NT2/D1 (cell line): ENCODE results near the gene UBE4B.

Experiments used
- DNase-seq: peaks from one replicate; pipeline ENCODE4 v3.0.0-alpha.2; 2011; ENCODE audit warnings: low read depth, low spot score
- H3K27me3 ChIP-seq: 2 replicates; pipeline ENCODE4 v1.6.0; 2011; ENCODE audit warnings: mild to moderate bottlenecking; ENCODE audit not compliant: insufficient read length, insufficient read depth
- H3K36me3 ChIP-seq: 2 replicates; pipeline ENCODE4 v1.6.1; 2011; ENCODE audit warnings: mild to moderate bottlenecking, low read length, mixed read lengths; ENCODE audit not compliant: insufficient read depth, insufficient read length
- H3K4me1 ChIP-seq: 2 replicates; pipeline ENCODE4 v1.5.1; 2011; ENCODE audit not compliant: insufficient read depth, insufficient read length
- H3K4me3 ChIP-seq: 2 replicates; pipeline ENCODE4 v1.5.1; 2011; ENCODE audit warnings: low read depth; ENCODE audit not compliant: insufficient read length
- H3K9ac ChIP-seq: 2 replicates; pipeline ENCODE4 v1.6.0; 2011; ENCODE audit warnings: low read depth; ENCODE audit not compliant: insufficient read length
- H3K9me3 ChIP-seq: 2 replicates; pipeline ENCODE4 v1.5.1; 2011; ENCODE audit warnings: mild to moderate bottlenecking, low read length; ENCODE audit not compliant: insufficient read depth
- SUZ12 ChIP-seq: IDR thresholded peaks from 2 replicates; pipeline ENCODE4 v1.6.1; 2011; ENCODE audit not compliant: insufficient read length, insufficient read depth; ENCODE audit errors: extremely low read depth
- YY1 ChIP-seq: IDR thresholded peaks from 2 replicates; pipeline ENCODE4 v1.6.1; 2011; ENCODE audit not compliant: insufficient read length, insufficient read depth
- ZNF274 ChIP-seq: IDR thresholded peaks from 2 replicates; pipeline ENCODE4 v1.6.1; 2011; ENCODE audit warnings: mild to moderate bottlenecking, low read depth, low read length

The UBE4B gene

DNA sequence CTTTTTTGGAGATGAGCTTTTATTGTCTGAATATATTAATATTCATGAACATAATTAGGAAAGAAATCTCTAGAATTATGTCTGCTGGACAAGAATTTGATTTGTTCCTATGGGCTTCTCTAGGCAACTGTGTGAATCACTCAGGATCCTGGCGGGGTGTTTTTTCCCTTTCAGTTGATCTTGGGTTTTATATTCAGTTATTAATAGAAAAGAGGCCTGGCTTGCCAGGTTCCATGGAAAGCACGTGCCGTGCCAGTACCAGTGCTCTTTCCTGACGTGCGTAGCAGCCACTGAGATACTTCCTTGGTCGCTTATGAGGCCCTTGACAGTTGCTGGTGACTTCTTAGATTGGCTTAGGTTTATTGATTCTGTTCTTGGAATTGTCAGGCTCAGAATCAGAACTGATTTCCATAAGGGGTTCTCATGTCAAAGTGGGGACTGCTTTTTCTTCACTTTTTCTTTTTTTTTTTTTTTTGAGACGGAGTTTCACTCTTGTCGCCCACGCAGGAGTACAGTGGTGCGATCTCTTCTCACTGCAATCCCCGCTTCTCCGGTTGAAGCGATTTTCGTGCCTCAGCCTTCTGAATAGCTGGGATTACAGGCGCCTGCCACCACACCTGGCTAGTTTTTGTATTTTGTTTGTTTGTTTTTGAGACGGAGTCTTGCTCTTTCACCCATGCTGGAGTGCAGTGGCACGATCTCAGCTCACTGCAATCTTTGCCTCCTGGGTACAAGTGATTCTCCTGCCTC lies 129.0 kb downstream of the UBE4B start:
- Histone ChIP-seq H3K4me1 (no peaks in the 10 kb centered on the region), H3K4me3 (no peak overlapping the region), H3K9ac (no peak overlapping the region), H3K9me3 (no peaks in the 10 kb centered on the region), H3K36me3 (peaks cover 59% of the 10 kb centered on the region), H3K27me3 (no peaks in the 10 kb centered on the region)
- no peak for TF ChIP-seq SUZ12
- no peak for TF ChIP-seq YY1
- no peak for TF ChIP-seq ZNF274
- DNase-seq: no peak

DNA sequence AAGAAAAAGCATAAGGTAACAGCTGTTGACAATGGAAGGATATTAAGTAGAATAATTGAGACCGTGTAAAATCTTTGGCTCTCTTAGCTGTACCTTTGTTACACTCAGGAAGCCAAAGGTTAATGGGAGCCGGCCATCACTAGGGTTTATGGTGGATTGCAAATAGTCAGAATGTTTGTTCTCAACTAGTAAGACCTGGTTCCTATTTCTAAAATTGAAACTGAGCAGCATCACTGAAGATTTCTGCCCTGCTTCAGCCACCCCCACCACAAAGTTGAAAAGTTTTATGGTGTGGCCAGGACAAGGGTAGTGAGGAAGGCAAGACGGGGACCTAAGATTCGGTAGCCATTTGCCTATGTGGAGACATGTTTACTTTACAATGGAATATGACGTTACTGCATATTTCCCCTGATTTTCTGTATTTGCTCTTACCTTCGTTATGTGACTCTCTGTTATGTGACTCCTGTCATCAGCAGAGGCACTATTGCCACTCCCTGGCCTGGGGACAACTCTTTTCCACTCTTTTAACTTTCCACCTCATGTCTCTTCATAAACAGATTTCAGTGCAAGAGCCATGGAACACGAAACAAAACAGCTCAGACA lies 136.3 kb downstream of the UBE4B start:
- TF ChIP-seq ZNF274 (no peak), YY1 (no peak), SUZ12 (no peak)
- no peaks in the 10 kb centered on the region for H3K27me3 ChIP-seq
- no peak overlapping the region for H3K4me3 ChIP-seq
- peaks cover 66% of the 10 kb centered on the region for H3K36me3 ChIP-seq
- no peak for DNase-seq
- no peaks in the 10 kb centered on the region for H3K4me1 ChIP-seq
- H3K9ac ChIP-seq: no peak overlapping the region
- no peaks in the 10 kb centered on the region for H3K9me3 ChIP-seq

DNA sequence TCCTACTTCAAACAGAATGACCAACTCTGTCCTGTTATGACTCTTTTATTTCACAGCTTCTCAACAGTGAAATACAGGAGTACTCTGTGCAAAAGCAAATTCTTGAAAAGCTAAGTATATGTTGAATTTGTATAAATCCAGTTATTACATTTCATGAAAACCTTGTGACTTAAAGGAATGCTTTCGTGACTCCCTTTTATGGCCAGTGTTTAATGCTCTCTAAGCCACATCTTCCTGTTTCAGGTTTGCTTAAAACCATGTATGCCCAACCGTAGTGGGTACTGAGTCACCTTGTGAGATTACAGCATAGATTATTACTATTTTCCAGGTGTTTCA lies 137.4 kb downstream of the UBE4B start:
- H3K4me3 ChIP-seq: no peak overlapping the region

DNA sequence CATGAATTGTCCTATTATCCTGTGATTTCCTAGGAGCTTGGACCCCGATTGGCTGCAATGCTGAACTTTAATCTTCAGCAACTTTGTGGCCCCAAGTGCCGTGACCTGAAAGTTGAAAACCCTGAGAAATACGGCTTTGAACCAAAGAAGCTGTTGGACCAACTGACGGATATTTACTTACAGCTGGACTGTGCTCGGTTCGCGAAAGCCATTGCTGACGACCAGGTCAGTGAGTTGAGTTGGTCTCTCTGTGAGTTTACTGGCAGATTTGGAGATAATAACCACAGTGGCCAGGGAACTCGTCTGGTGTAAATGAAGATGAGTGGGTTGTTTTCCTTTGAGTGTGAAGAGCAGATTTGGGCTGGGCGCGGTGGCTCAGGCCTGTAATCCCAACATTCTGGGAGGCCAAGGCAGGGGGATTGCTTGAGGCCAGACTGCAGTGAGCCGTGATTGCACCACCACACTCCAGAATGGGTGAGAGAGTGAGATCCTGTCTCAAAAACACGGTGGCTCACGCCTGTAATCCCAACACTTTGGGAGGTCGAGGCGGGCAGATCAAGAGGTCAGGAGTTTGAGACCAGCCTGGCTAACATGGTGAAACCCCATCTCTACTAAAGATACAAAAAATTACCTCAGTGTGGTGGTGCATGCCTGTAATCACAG lies 138.5 kb downstream of the UBE4B start:
- no peaks in the 10 kb centered on the region for H3K9me3 ChIP-seq
- DNase-seq: no peak
- no peak overlapping the region for H3K4me3 ChIP-seq
- H3K27me3 ChIP-seq: no peaks in the 10 kb centered on the region
- H3K36me3 ChIP-seq: peaks cover 52% of the 10 kb centered on the region
- TF ChIP-seq YY1 (no peak), SUZ12 (no peak), ZNF274 (no peak)
- H3K9ac ChIP-seq: no peak overlapping the region
- no peaks in the 10 kb centered on the region for H3K4me1 ChIP-seq

More for the DNA sequence above, 137.4 kb downstream of the UBE4B start:
- no peak for DNase-seq
- Histone ChIP-seq H3K9me3 (no peaks in the 10 kb centered on the region), H3K9ac (no peak overlapping the region), H3K36me3 (peaks cover 62% of the 10 kb centered on the region), H3K4me1 (no peaks in the 10 kb centered on the region), H3K27me3 (no peaks in the 10 kb centered on the region)
- TF ChIP-seq ZNF274 (no peak), YY1 (no peak), SUZ12 (no peak)

DNA sequence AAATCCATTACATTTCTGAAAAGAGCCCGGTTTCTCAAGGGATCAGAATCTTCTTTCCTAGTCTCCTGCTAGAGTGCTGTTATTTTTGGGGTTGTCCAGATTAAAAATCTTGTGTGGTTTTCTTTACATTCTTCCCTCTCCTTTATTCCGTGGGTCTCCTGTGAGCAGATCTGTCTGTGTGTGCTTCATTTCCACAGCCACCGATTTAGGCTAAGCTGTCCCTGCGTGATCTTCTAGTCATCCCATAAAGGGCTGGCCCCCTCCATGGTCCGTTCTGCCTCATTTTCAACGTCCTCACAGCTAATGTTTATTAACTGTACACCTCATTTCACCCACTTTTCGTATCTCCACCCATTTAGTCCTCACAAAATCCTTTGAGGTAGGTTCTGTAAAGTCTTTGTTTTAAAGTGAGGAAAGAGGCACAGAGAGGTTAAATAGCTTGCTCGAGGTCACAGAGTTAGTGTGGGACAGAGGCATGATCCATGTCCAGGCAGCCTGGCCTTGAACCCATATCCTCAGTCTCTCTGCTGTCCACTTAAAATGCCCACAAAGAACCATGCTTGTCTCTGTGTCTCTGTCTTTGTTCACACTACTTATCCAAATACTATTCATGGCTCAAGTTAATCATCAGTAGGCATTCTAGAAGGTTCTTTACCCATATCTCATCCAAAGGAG lies 139.4 kb downstream of the UBE4B start:
- no peaks in the 10 kb centered on the region for H3K9me3 ChIP-seq
- no peak for TF ChIP-seq SUZ12
- TF ChIP-seq YY1: no peak
- TF ChIP-seq ZNF274: no peak
- H3K4me3 ChIP-seq: no peak overlapping the region
- no peak for DNase-seq
- no peaks in the 10 kb centered on the region for H3K4me1 ChIP-seq
- peaks cover 51% of the 10 kb centered on the region for H3K36me3 ChIP-seq
- no peaks in the 10 kb centered on the region for H3K27me3 ChIP-seq
- no peak overlapping the region for H3K9ac ChIP-seq

DNA sequence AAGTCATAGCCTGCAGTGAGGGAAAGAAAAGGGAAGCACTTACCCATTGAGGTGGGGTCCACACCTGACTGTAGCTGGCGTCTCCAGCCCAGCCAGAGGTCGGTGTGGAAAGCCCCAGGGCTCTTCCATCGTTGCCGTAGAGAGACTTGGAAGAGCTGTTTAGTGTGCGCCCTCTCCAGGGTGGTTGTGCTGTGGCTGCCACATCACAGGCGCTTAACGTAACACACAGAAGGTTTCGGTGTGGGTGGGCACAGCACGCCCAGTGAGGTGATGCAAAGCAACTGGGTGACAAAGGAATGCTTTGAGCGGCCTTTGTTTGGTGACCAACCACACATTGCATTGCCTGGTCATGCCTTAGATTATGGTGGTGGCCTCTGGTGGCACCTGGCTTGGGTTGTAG lies 140.8 kb downstream of the UBE4B start:
- DNase-seq: no peak
- no peaks in the 10 kb centered on the region for H3K27me3 ChIP-seq
- no peak overlapping the region for H3K4me3 ChIP-seq
- TF ChIP-seq YY1 (no peak), ZNF274 (no peak), SUZ12 (no peak)
- H3K36me3 ChIP-seq: peaks cover 44% of the 10 kb centered on the region
- H3K9me3 ChIP-seq: no peaks in the 10 kb centered on the region
- H3K4me1 ChIP-seq: peaks cover 2% of the 10 kb centered on the region
- H3K9ac ChIP-seq: no peak overlapping the region

DNA sequence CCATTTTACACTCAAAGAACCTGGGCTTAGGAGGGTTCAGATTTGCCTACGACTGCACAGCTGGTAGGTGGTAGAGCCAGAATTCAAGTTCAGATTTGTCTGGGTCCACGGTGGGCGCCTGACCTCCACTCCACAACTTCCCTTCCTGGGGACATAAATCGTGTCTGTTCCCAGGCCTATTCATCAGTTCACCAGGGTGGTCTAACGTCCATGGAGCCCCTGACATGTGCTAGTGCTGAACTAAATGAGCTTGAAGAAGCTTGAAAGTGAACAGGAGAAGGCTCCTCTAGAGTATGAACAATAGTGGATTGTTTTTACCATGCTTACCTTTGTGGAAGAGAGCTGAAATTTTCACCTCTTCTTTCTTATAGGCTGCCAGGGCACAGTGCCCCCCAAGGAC lies 145.1 kb downstream of the UBE4B start:
- Histone ChIP-seq H3K4me3 (no peak overlapping the region), H3K4me1 (peaks cover 2% of the 10 kb centered on the region), H3K9me3 (no peaks in the 10 kb centered on the region), H3K9ac (no peak overlapping the region), H3K36me3 (peaks cover 29% of the 10 kb centered on the region), H3K27me3 (no peaks in the 10 kb centered on the region)
- TF ChIP-seq ZNF274 (no peak), SUZ12 (no peak), YY1 (no peak)
- no peak for DNase-seq
